T47D (cell line): ENCODE measurements around the gene CAPN5.

ENCODE experiments used
- DNase-seq, 2 experiments: peaks; one replicate each; pipeline versions ENCODE4 v3.0.0 to v3.0.0-alpha.2; 2011 to 2012; ENCODE audit warnings: low read depth in 1 of 2, low spot score in 1 of 2
- JUND ChIP-seq: IDR thresholded peaks from 2 replicates; pipeline ENCODE4 v1.6.1; 2012; ENCODE audit warnings: low read depth
- in situ Hi-C: cut with HindIII; loops from 2 replicates; pipeline ENCODE4 v1.10.0; 2016; ENCODE audit warnings: low sequenced_read_pairs, low pct_unique_long_range_greater_than_20kb

The CAPN5 gene

DNA sequence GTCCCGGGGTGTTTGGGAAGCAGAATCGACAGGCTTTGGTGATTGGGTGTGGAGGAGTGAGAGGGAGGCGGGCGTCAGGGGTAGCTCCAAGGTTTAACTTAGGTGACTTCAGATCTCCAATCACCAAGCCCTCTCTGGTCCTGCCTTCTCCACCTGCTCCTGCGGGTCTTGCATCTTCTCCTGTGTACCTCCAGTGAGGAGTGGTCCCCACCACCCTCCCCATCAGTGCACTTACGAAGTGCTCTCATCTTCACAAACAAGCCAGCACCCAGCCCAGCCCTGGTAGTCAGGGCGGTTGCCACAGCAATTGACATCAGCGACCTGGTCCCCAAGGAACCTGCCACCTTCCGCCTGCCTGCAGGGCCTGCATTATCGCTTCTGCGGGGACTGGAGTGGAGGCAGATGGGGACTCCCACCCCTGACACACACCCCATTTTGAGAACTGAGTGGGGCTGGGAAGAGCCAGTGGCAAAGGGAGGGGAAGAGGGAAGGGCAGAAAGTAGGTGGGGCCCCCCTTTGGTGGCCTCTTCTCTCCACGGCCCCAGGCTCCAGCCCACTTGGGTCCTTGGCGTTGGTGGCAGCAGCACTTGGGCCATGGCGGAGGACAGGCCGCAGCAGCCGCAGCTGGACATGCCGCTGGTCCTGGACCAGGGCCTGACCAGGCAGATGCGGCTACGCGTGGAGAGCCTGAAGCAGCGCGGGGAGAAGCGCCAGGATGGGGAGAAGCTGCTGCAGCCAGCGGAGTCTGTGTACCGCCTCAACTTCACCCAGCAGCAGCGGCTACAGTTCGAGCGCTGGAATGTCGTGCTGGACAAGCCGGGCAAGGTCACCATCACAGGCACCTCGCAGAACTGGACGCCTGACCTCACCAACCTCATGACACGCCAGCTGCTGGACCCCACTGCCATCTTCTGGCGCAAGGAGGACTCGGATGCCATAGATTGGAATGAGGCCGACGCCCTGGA, 35.8 kb downstream of the CAPN5 start, which contains the start of gene OMP:
OMP (plus strand) TSS at position 595 of the 965 bp plus-strand sequence; CDS start at position 595, 0 bp downstream.
- in situ Hi-C loops = no loop called here
- no peak for DNase-seq
- no peak for TF ChIP-seq JUND

DNA sequence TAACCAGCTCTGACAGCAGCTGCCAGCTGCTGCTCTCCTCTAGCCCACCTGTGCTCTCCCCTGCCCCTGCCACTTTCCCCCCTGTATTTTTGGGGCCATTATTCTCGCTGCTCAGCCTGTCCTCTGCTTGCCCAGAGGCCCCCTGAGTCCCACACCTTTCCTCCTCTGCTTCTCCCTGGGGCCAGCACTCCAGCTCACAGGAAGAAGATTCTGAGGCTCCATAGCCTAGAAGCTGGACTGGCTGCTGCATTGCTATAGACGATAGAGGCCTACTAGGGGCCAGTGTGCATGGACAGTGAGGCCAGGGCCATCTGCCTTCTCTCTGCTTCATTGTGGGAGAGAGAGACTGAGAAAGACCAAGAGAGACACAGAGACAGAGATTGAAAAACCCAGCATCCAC, 36.5 kb downstream of the CAPN5 start:
- in situ Hi-C loops = no loop called here

DNA sequence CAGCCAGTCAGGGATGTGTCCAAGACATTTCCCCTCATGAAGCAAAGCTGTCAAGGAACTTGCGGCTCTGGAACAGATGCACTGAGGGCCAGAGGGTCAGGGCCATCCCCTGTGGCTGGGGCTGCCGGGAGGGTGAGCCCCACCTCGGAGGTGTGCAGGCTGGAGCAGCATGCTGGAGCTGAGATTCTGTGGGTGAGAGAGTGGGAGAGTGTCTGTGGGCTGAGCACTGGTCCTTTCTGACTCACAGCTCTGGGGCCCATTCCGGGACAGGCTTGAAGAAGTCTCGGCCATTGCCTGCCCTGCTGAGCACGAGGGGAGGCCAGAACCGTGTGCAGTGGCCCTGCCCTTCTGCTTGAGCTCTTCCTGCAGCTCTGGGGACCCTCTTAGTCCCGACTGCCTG, 38.0 kb downstream of the CAPN5 start:
- in situ Hi-C loops = no loop called here
- no peak for TF ChIP-seq JUND
- no peak for DNase-seq

More for the DNA sequence above, 36.5 kb downstream of the CAPN5 start:
- TF ChIP-seq JUND = no peak
- no peak for DNase-seq

DNA sequence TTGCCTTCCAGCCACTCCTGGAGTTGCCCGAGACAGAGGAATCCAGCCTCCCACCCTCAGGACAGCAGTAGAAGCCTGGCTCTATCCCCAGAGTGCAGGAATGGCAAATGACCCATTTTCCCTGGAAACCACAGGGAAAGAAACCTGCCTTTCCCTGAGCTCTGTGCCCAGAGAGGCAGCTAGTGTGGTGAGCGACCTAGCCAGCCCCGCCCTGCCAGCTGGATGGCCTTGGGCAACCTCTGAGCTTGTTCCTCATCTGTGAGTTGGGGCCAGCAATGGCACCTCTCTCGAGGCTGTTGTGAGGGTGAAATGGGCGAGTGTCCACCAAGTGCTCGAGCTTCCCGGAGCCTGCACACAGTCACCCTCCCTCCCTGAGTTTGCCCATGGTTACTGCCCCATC, 39.5 kb downstream of the CAPN5 start:
- DNase-seq = no peak
- in situ Hi-C loops = no loop called here
- no peak for TF ChIP-seq JUND

DNA sequence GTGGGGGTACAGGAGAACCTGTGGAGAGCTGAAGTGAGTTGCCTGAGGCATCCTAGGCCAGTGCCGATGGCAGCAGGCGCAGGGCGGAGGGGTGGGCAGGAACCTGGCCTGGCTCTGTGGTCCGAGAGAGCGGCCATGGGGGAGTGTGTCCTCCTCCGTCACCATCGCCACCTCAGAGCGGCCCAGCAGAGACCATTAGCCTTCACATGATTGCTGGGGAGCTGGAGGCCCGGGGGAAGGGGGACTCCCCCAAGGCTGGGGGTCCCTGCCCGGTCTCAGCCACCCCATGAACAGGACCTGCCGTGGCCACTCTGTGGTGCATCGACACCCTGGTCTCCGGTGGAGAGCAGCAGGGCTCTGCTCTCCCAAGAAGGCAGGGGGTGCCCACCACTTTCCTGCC, 40.0 kb downstream of the CAPN5 start:
- no peak for TF ChIP-seq JUND
- in situ Hi-C loops = no loop called here
- no peak for DNase-seq

DNA sequence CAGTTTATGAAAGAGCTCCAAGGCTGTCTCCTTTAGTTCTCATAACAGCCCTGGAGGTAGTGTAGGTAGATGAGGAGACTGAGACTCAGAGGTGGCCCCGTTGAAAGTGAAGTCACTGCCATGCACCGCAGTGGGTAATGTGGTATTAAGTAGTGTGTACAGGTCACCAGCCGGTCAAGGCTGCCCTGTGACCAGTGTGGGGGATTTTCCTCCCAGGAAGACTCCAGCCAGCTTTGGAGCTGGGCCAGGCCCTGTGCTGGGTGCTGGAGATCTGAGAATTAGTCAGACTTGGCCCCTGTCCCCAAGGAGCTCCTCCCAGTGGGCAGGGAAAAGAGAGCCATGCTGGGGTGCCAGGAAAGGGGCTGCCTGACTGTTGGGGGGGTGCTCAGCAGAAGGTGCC, 41.2 kb downstream of the CAPN5 start:
- no peak for TF ChIP-seq JUND
- DNase-seq = no peak
- in situ Hi-C loops = no loop called here

DNA sequence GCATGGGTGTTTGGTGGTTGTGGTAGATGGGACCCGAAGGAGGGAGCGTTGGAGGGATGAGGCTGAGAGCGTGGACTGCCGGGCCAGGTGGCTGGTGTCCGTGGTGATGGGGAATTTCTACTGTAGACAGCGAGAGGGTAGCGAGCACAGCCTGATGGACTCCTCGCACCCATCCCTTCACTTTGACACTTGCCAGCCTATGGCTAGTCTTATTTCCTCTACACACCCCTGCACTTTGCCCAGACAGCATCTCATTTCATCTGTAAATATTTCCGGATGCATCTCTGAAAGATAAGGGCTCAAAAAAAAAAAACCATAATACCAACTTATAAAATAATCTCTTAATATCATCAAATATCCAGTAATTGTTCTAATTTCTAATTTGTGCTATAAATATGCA, 41.7 kb downstream of the CAPN5 start:
- TF ChIP-seq JUND = no peak
- DNase-seq = no peak
- in situ Hi-C loops = no loop called here

DNA sequence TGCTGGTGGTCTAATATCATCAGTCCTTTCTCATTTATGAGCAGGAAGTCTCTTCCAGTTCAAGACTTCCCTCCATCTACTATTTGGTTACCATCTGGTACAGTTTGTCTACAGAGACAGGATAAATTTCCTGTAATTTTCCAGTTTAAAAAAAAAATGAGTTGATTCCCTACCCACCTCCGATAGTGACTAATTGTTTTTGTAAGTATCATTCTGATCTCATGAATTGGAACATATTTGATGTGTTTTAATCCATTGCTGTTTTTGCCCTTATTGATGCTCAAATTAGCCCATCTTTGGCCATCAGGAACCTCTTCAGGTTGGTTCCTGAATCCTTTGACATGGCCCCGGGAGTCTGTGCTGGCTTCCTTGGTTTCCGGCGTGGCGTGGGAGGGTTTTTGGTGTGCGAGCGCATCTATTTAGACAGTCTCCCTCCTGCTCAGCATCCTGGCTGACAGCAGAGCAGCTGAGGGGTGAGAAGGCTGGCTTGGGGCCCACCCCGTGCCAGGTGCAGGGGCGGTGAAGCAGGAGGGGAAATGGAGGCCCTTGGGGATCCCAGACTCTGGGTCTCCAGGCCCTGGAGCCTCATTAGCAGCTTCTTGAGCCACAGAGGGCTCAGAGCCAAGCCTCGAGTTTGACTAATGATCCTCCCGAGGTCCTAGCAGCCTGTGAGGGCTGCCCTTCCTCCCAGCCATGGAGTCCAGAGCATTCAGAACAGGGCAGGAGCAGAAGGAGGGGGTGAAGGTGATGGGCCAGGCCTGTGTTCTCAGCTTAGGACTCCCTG, 42.7 kb downstream of the CAPN5 start:
- TF ChIP-seq JUND = no peak
- in situ Hi-C loops = no loop called here
- no peak for DNase-seq

DNA sequence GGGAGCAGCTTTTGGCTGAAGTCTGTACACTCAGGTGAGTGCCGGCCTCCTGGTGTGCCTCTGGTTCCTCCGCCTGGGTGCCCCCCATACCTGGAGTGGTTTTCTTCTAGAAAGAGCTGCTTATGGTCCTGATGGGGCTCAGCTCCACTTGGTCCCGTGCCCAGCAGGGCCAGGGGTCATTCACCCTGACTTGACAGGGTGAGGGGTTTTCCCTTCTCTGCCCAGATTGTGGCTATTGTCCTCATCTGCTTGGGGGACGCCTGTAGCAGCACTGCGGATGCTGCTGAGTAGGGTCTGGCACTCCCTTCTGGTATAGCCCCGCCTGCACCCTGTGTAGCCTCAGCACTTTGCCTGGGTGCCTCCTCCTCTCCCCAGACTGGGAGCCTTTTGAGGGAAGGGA, 44.1 kb downstream of the CAPN5 start:
- in situ Hi-C loops = no loop called here
- no peak for DNase-seq
- no peak for TF ChIP-seq JUND

DNA sequence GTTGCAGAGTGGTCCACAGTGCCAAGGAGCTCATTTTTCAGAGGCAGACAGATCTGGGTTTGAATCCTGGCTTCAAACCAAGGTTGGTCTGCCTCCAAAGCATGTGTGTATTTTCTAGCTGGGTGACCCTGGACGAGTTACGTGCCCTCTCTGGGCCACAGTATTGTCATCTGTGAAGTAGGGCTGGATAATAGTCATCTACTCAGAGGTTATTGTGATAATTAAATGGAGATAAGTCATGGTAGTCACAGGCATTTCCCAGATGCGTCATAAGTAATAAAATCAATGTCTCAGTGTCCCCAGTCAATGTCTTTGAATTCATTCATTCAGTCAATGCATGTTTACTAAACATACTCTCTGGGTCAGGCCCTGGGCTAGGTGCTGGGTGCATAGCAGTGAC, 44.5 kb downstream of the CAPN5 start:
- DNase-seq = no peak
- TF ChIP-seq JUND = no peak
- in situ Hi-C loops = no loop called here

DNA sequence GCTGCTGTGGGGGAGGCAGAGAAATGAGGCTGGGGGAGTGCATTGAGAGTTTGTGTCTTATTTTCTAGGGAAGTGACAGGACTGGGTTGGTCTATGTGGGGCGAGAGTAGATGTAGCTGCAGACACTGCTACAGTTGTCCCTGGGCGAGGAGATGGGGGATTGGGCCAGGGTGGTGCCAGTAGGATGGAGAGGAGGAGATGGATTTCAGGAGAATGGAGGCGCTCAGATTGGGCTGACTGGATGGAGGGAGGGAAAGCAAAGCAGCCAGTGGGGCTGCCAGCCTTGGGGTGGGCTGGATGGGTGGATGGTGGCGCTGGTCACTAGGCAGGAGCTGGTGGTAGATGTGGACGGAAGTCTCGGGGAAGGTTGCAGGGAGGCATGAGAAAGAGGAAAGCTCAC, 45.2 kb downstream of the CAPN5 start:
- no peak for DNase-seq
- in situ Hi-C loops = no loop called here
- TF ChIP-seq JUND = no peak

DNA sequence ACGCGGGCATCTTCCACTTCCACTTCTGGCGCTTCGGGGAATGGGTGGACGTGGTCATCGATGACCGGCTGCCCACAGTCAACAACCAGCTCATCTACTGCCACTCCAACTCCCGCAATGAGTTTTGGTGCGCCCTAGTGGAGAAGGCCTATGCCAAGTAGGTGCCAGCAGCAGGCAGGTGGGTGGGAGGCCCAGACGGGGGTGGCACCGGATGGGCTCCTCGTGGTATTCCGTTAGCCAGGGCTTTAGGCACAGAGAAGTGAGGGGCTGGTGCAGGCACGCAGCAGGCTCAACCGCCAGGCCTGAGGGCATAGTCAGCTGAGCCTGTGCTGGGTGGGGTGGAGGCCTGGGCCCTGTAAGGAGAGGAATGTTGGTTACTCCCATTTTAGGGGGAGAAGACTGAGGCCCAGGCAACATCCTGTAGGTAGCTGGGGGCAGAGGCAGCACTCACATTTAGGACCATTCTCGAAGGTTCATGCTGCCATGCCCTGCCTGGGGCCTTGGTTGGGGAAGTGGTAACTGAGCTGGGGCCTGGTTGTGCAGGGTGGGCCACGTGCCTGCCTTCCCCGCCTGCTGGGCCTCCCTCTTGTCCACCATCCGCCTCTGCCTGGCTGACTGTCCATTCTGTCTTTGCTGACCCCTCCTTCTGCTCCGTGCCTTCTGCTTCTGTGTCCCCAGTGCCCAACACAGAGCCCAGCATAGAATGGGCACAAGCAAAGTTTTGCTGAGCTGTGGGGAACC, 46.0 kb downstream of the CAPN5 start:
- in situ Hi-C loops = no loop called here
- no peak for DNase-seq
- TF ChIP-seq JUND = no peak
